IMR-90 (cell line): ENCODE results near the gene MGRN1. TPM values are rescaled to one million over a fixed set of nuclear protein-coding genes. Genes with fewer than 3 reads are reported as not detected.

ENCODE experiments used
- ATAC-seq: fragments of 200-7000 bp; cut with Tn5 transposase; 2 replicates; pipeline ENCODE4 v1.9.1; 2020; ENCODE audit warnings: low read depth, mild to moderate bottlenecking, moderate library complexity
- BruUV-seq: library from RNA; stranded (reverse); fragments of 400-500 nt; replicated peaks from 2 replicates; lab custom pipeline; 2021; lab: Mats Ljungman, UMichigan
- CTCF ChIA-PET: fragments of 300-600 bp; formaldehyde crosslinking; extraction: SDS; loops from one replicate; lab custom pipeline; 2021; ENCODE audit warnings: antibody characterized with exemption; lab: Yijun Ruan, JAX
- POLR2A ChIA-PET: fragments of 300-600 bp; sonication (Branson Sonifier 250); formaldehyde crosslinking; loops from one replicate; lab custom pipeline; 2022; ENCODE audit warnings: antibody characterized with exemption; ENCODE audit not compliant: unreplicated experiment; lab: Charles Lee
- DNase-seq: peaks from one replicate; pipeline ENCODE4 v3.0.0; 2013
- H2AFZ ChIP-seq: replicated peaks from 2 replicates; pipeline ENCODE3; 2013; ENCODE audit warnings: low read length, mild to moderate bottlenecking; ENCODE audit not compliant: poor library complexity
- H2AK5ac ChIP-seq: 2 replicates; pipeline ENCODE4 v1.6.1; 2013; ENCODE audit warnings: low read depth, low read length, inconsistent platforms
- H2AK9ac ChIP-seq: replicated peaks from 2 replicates; pipeline ENCODE3; 2013; ENCODE audit warnings: mild to moderate bottlenecking, low read depth, low read length, moderate library complexity; ENCODE audit not compliant: poor library complexity
- H2BK120ac ChIP-seq: 2 replicates; pipeline ENCODE4 v1.6.1; 2013; ENCODE audit warnings: low read depth, low read length, inconsistent platforms
- H2BK15ac ChIP-seq: 3 replicates; pipeline ENCODE4 v1.6.1; 2013; ENCODE audit warnings: low read depth, low read length, inconsistent platforms
- H2BK20ac ChIP-seq: 2 replicates; pipeline ENCODE4 v1.6.1; 2013; ENCODE audit warnings: low read depth, mild to moderate bottlenecking, inconsistent platforms, low read length, moderate library complexity
- H2BK5ac ChIP-seq: 2 replicates; pipeline ENCODE4 v1.6.1; 2013; ENCODE audit warnings: mild to moderate bottlenecking, low read depth, low read length, inconsistent platforms; ENCODE audit not compliant: poor library complexity, severe bottlenecking
- H3K14ac ChIP-seq: replicated peaks from 2 replicates; pipeline ENCODE4 v1.6.1; 2013; ENCODE audit warnings: low read depth, low read length, inconsistent platforms
- H3K18ac ChIP-seq: 2 replicates; pipeline ENCODE4 v1.6.1; 2013; ENCODE audit warnings: low read depth, low read length, control low read depth
- H3K23ac ChIP-seq: 2 replicates; pipeline ENCODE4 v1.6.1; 2013; ENCODE audit warnings: low read depth, low read length, inconsistent platforms
- H3K27ac ChIP-seq: 2 replicates; pipeline ENCODE4 v1.5.1; 2013; ENCODE audit warnings: mild to moderate bottlenecking, control low read depth, low read length; ENCODE audit not compliant: insufficient read depth
- H3K27me3 ChIP-seq: 2 replicates; pipeline ENCODE4 v1.6.1; 2013; ENCODE audit warnings: low read length; ENCODE audit not compliant: control insufficient read depth, insufficient read depth
- H3K36me3 ChIP-seq: 2 replicates; pipeline ENCODE4 v1.6.1; 2013; ENCODE audit warnings: low read length, mixed read lengths; ENCODE audit not compliant: control insufficient read depth, insufficient read depth
- H3K4ac ChIP-seq: 2 replicates; pipeline ENCODE4 v1.6.1; 2013; ENCODE audit warnings: low read depth, low read length, inconsistent platforms
- H3K4me1 ChIP-seq: 2 replicates; pipeline ENCODE4 v1.6.1; 2013; ENCODE audit warnings: low read length, mixed read lengths; ENCODE audit not compliant: control insufficient read depth, insufficient read depth
- H3K4me2 ChIP-seq: 2 replicates; pipeline ENCODE4 v1.6.1; 2013; ENCODE audit warnings: low read depth, mild to moderate bottlenecking, control low read depth, low read length, moderate library complexity
- H3K4me3 ChIP-seq: 2 replicates; pipeline ENCODE4 v1.5.1; 2013; ENCODE audit warnings: low read depth, mild to moderate bottlenecking, control low read depth, low read length, moderate library complexity; ENCODE audit not compliant: insufficient read depth
- H3K56ac ChIP-seq: 2 replicates; pipeline ENCODE4 v1.6.1; 2013; ENCODE audit warnings: low read length, inconsistent platforms; ENCODE audit not compliant: insufficient read depth; ENCODE audit errors: extremely low read depth
- H3K79me1 ChIP-seq, 2 experiments: 2 replicates each; pipeline ENCODE4 v1.6.1; 2013; ENCODE audit warnings: low read length in 2 of 2, inconsistent platforms in 1 of 2, low read depth in 1 of 2
- H3K9ac ChIP-seq: 2 replicates; pipeline ENCODE4 v1.6.1; 2013; ENCODE audit warnings: low read depth, low read length, control low read depth
- H3K9me1 ChIP-seq: 2 replicates; pipeline ENCODE4 v1.6.1; 2013; ENCODE audit warnings: low read length, inconsistent platforms; ENCODE audit not compliant: insufficient read depth
- H3K9me3 ChIP-seq: 2 replicates; pipeline ENCODE4 v1.6.1; 2013; ENCODE audit warnings: low read length; ENCODE audit not compliant: control insufficient read depth, insufficient read depth
- H4K20me1 ChIP-seq: 2 replicates; pipeline ENCODE4 v1.6.1; 2013; ENCODE audit warnings: low read length, inconsistent platforms; ENCODE audit not compliant: insufficient read depth
- H4K5ac ChIP-seq: 2 replicates; pipeline ENCODE4 v1.6.1; 2013; ENCODE audit warnings: mild to moderate bottlenecking, low read depth, low read length, control low read depth
- H4K8ac ChIP-seq, 2 experiments: 2 replicates each; pipeline ENCODE4 v1.6.1; 2013; ENCODE audit warnings: low read depth in 2 of 2, low read length in 2 of 2, control low read depth in 1 of 2, inconsistent platforms in 1 of 2
- H4K91ac ChIP-seq: 2 replicates; pipeline ENCODE4 v1.6.1; 2013; ENCODE audit warnings: low read depth, low read length, inconsistent platforms; ENCODE audit not compliant: insufficient read depth
- BHLHE40 ChIP-seq: fragments of 150-350 bp; IDR thresholded peaks from 2 replicates; pipeline ENCODE4 v1.6.1; 2016; ENCODE audit warnings: mild to moderate bottlenecking, low read depth, low read length
- CEBPB ChIP-seq: IDR thresholded peaks from 2 replicates; pipeline ENCODE4 v1.6.1; 2012; ENCODE audit warnings: low read depth, low read length, improper control_type of control experiment
- WGBS, 2 experiments: methylation state at CpG; one replicate each; pipeline versions ENCODE4 v1.1.5 to v1.1.7; 2013; ENCODE audit warnings: missing lambda C conversion rate in 2 of 2; ENCODE audit not compliant: insufficient read length in 1 of 2; ENCODE audit errors: extremely low coverage in 2 of 2; 5-methylcytosine and 5-hydroxymethylcytosine counted together
- dilution Hi-C: fragments of 300-500 bp; cut with HindIII; formaldehyde crosslinking; loops from one replicate; pipeline ENCODE4 v1.14.3; 2018; ENCODE audit warnings: low sequenced_read_pairs; ENCODE audit not compliant: unreplicated experiment
- in situ Hi-C: fragments of 300-500 bp; cut with MboI; formaldehyde crosslinking; loops from 3 replicates; pipeline ENCODE4 v1.14.3; 2019; ENCODE audit warnings: low sequenced_read_pairs, inconsistent platforms, mixed read lengths
- intact Hi-C: fragments of 100-400 bp; cut with micrococcal nuclease; formaldehyde crosslinking; loops from 2 replicates; pipeline ENCODE4 v1.10.0; 2022
- polyA plus RNA-seq, 3 experiments: library from polyadenylated mRNA; depleted of rRNA; stranded (reverse); fragments of >200 nt; gene quantifications; 2 replicates each; pipeline ENCODE4 v1.2.3, GENCODE V29; 2012; ENCODE audit warnings: low replicate concordance in 1 of 3
- total RNA-seq: library from RNA; depleted of rRNA; stranded (reverse); fragments of >200 nt; gene quantifications from 2 replicates; pipeline ENCODE4 v1.2.3, GENCODE V29; 2012

Gene MGRN1
- total and polyA plus RNA-seq, 2 of the 4 experiments (the other 2 are of a cell fraction): 11.7 to 32.7 TPM

DNA sequence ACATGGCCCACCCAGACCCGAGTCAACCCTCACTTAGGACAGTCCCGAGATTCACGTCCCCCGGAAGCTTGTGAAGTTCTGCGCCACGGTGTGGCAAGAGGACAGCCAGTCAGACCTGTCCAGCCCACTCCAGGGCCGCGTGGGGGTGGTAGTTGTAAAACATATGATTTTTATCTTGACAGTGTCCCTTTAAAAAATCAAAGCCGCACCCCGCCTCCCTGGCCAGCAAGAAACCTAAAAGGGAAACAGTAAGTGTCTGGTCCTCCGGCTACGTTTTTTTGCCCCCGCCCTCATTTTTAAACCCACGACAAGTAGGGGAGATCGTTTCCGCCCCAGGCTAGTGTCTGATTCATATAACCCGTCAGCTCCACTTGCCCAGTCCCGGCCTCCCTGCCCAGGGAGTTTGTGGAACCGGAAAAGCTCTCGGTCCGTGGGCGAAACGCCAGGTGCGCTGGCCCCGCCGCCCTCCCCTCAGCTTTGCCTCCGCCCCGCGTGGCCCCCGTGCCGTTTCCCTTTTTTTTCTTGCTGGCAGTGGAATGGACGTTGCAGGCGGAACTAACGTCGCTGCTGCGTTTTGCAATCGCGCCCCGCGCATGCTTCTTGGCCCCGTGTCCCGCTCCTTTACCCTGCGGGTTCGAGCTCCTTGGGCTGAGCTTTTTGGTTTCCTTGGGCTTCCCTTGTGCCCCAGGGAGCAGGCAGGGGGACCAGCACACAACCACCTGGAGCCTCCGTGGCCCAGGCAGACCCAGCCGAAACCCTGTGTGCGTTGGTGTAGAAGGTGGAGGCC lies 55.4 kb downstream of the MGRN1 start:
- ChIA-PET CTCF (no interaction called here), POLR2A (interaction anchor here (0.6 to 0.7 kb wide), 2 partner anchors 54 to 890 kb away, joined by 3 to 5 read pairs; no protein-coding TSS in a partner anchor)
- H4K8ac ChIP-seq: peak overlapping the region in 1 of 2 experiments; percentile 67; a peak in 1 of 4 replicates
- H2AK5ac ChIP-seq: peak overlapping the region; percentile 39; the same call in 1 of the 2 replicates
- no peak overlapping the region; the same call in 1 of the 2 replicates for H3K23ac ChIP-seq
- ATAC-seq (peak; percentile 78), DNase-seq (peak; percentile 67)
- peak overlapping the region; percentile 77 for H3K27ac ChIP-seq
- BruUV-seq: no TSS peak
- H4K20me1 ChIP-seq: no peaks in the 10 kb centered on the region; the same call in 1 of the 2 replicates
- H3K9me1 ChIP-seq: no peaks in the 10 kb centered on the region
- intact Hi-C loops: no loop called here
- H2BK20ac ChIP-seq: no peak overlapping the region
- H3K56ac ChIP-seq: no peak overlapping the region
- peaks cover 2% of the 10 kb centered on the region; the same call in 1 of the 2 replicates for H3K4me1 ChIP-seq
- peak overlapping the region; percentile 72 for H3K4ac ChIP-seq
- H2AFZ ChIP-seq: peak overlapping the region; percentile 79
- peak overlapping the region; percentile 66 for H3K14ac ChIP-seq
- H2BK5ac ChIP-seq: peak overlapping the region; percentile 59
- no peak overlapping the region for H2BK15ac ChIP-seq
- 0 out of 2 replicates have a peak overlapping the region, but pooled peaks have one; percentile 43 for H4K5ac ChIP-seq
- 0 out of 2 replicates have a peak overlapping the region, but pooled peaks have one; percentile 8 for H2BK120ac ChIP-seq
- H3K27me3 ChIP-seq: no peaks in the 10 kb centered on the region
- H4K91ac ChIP-seq: 0 out of 2 replicates have a peak overlapping the region, but pooled peaks have one; percentile 47
- H3K36me3 ChIP-seq: peaks cover 67% of the 10 kb centered on the region; the same call in 1 of the 2 replicates
- H2AK9ac ChIP-seq: peak overlapping the region; percentile 76
- peak overlapping the region; percentile 57 for H3K4me2 ChIP-seq
- 75% methylated on average over 23 of the region's 47 CpGs; no CpG with 5 or more reads in 1 of the 2 experiments for WGBS, 2 experiments
- in situ Hi-C loops: no loop called here
- dilution Hi-C loops: no loop called here
- H3K9me3 ChIP-seq: no peaks in the 10 kb centered on the region
- no peak overlapping the region for H3K9ac ChIP-seq
- no peak overlapping the region for H3K18ac ChIP-seq
- TF ChIP-seq CEBPB (0 out of 2 replicates have a peak, but pooled peaks have one; percentile 17), BHLHE40 (no peak)
- H3K79me1 ChIP-seq: peaks cover 6 to 28% of the 10 kb centered on the region in 2 experiments; a peak in 2 of 4 replicates
- H3K4me3 ChIP-seq: peak overlapping the region; percentile 18; the same call in 1 of the 2 replicates
